ENCODE measurements around the gene PHACTR1.

DNA sequence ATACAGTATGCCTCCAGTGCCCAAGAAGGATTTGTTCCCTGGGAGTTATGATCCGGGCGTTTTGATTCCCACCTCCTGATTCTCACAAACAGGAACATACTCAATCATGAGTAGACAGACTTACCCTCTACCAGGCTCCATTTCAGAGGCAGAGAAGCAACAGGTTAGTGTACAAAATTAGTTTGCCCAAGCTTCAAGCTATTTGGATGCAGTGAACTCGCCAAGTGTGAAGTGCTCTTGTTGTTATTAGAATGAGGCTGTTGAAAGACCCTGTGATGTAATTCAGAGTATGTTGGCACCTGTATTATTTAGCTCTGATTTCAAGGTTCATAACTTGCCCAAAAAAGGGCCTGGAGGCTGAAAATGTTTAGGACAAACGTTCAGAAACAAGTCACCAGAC lies 247.0 kb downstream of the PHACTR1 start:
- TF ChIP-seq, protein P1, sequence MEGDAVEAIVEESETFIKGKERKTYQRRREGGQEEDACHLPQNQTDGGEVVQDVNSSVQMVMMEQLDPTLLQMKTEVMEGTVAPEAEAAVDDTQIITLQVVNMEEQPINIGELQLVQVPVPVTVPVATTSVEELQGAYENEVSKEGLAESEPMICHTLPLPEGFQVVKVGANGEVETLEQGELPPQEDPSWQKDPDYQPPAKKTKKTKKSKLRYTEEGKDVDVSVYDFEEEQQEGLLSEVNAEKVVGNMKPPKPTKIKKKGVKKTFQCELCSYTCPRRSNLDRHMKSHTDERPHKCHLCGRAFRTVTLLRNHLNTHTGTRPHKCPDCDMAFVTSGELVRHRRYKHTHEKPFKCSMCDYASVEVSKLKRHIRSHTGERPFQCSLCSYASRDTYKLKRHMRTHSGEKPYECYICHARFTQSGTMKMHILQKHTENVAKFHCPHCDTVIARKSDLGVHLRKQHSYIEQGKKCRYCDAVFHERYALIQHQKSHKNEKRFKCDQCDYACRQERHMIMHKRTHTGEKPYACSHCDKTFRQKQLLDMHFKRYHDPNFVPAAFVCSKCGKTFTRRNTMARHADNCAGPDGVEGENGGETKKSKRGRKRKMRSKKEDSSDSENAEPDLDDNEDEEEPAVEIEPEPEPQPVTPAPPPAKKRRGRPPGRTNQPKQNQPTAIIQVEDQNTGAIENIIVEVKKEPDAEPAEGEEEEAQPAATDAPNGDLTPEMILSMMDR (IDR thresholded peaks at IDR 0.05) = no peak
- TF ChIP-seq POLR2A (IDR thresholded peaks at IDR 0.05) = no peak
- no peak for TF ChIP-seq EP300 (IDR thresholded peaks at IDR 0.05; ENCODE audit: low read depth)
